Measurements from ENCODE around the gene BTBD9. TPM values are rescaled to one million over a fixed set of nuclear protein-coding genes. Genes with fewer than 3 reads are reported as not detected.

Gene BTBD9
- 3.6 TPM for polyA plus RNA-seq (2012; ENCODE audit: missing spikeins)

- TF ChIP-seq POLR2AphosphoS5 (IDR thresholded peaks at IDR 0.05; ENCODE audit: low read depth, low read length) (peak; percentile 45; the same call in 1 of the 2 replicates), POLR2A (IDR thresholded peaks at IDR 0.05; ENCODE audit: low read depth, low read length) (peak; percentile 72; the same call in 1 of the 2 replicates), TAF1 (IDR thresholded peaks at IDR 0.05; ENCODE audit: borderline replicate concordance, low read depth, low read length) (no peak)
- DNase-seq (ENCODE audit: insufficient read length) = peak; percentile 73
- peak; percentile 96 for FAIRE-seq
Measured at GRCh38 chr6:38639498-38640215, at the start of gene BTBD9. BTBD9 (minus strand) TSS chr6:38639929.

GRCh38 chr6:38688579-38689087 is 48.9 kb upstream of the BTBD9 start:
- FAIRE-seq (peak; percentile 48), DNase-seq (ENCODE audit: insufficient read length) (no peak)
- TF ChIP-seq POLR2A (IDR thresholded peaks at IDR 0.05; ENCODE audit: low read depth, low read length) (no peak), POLR2AphosphoS5 (IDR thresholded peaks at IDR 0.05; ENCODE audit: low read depth, low read length) (no peak), TAF1 (IDR thresholded peaks at IDR 0.05; ENCODE audit: borderline replicate concordance, low read depth, low read length) (no peak)

GRCh38 chr6:38687549-38687948 is 47.8 kb upstream of the BTBD9 start:
- TF ChIP-seq POLR2A (IDR thresholded peaks at IDR 0.05; ENCODE audit: low read depth, low read length) (no peak), TAF1 (IDR thresholded peaks at IDR 0.05; ENCODE audit: borderline replicate concordance, low read depth, low read length) (no peak), POLR2AphosphoS5 (IDR thresholded peaks at IDR 0.05; ENCODE audit: low read depth, low read length) (no peak)
- DNase-seq (ENCODE audit: insufficient read length) (no peak), FAIRE-seq (no peak)

- TF ChIP-seq POLR2A (IDR thresholded peaks at IDR 0.05; ENCODE audit: low read depth, low read length) = no peak
- no peak for TF ChIP-seq POLR2AphosphoS5 (IDR thresholded peaks at IDR 0.05; ENCODE audit: low read depth, low read length)
- TF ChIP-seq TAF1 (IDR thresholded peaks at IDR 0.05; ENCODE audit: borderline replicate concordance, low read depth, low read length) = no peak
- FAIRE-seq (no peak), DNase-seq (ENCODE audit: insufficient read length) (no peak)
Measured at GRCh38 chr6:38687043-38687353, 47.3 kb upstream of the BTBD9 start.

GRCh38 chr6:38686270-38687042 is 46.7 kb upstream of the BTBD9 start:
- no peak for FAIRE-seq
- no peak for DNase-seq (ENCODE audit: insufficient read length)
- TF ChIP-seq POLR2AphosphoS5 (IDR thresholded peaks at IDR 0.05; ENCODE audit: low read depth, low read length) = no peak

GRCh38 chr6:38684904-38685303 is 45.2 kb upstream of the BTBD9 start:
- TF ChIP-seq TAF1 (IDR thresholded peaks at IDR 0.05; ENCODE audit: borderline replicate concordance, low read depth, low read length) (no peak), POLR2AphosphoS5 (IDR thresholded peaks at IDR 0.05; ENCODE audit: low read depth, low read length) (no peak), POLR2A (IDR thresholded peaks at IDR 0.05; ENCODE audit: low read depth, low read length) (no peak)
- FAIRE-seq = no peak
- DNase-seq (ENCODE audit: insufficient read length) = no peak

GRCh38 chr6:38684237-38684636 is 44.5 kb upstream of the BTBD9 start:
- DNase-seq (ENCODE audit: insufficient read length) (no peak), FAIRE-seq (no peak)
- TF ChIP-seq TAF1 (IDR thresholded peaks at IDR 0.05; ENCODE audit: borderline replicate concordance, low read depth, low read length) (no peak), POLR2A (IDR thresholded peaks at IDR 0.05; ENCODE audit: low read depth, low read length) (no peak), POLR2AphosphoS5 (IDR thresholded peaks at IDR 0.05; ENCODE audit: low read depth, low read length) (no peak)

GRCh38 chr6:38681850-38682249 is 42.1 kb upstream of the BTBD9 start:
- FAIRE-seq (no peak), DNase-seq (ENCODE audit: insufficient read length) (no peak)
- TF ChIP-seq TAF1 (IDR thresholded peaks at IDR 0.05; ENCODE audit: borderline replicate concordance, low read depth, low read length) (no peak), POLR2AphosphoS5 (IDR thresholded peaks at IDR 0.05; ENCODE audit: low read depth, low read length) (no peak), POLR2A (IDR thresholded peaks at IDR 0.05; ENCODE audit: low read depth, low read length) (no peak)

- no peak for TF ChIP-seq POLR2AphosphoS5 (IDR thresholded peaks at IDR 0.05; ENCODE audit: low read depth, low read length)
- no peak for TF ChIP-seq TAF1 (IDR thresholded peaks at IDR 0.05; ENCODE audit: borderline replicate concordance, low read depth, low read length)
- TF ChIP-seq POLR2A (IDR thresholded peaks at IDR 0.05; ENCODE audit: low read depth, low read length) = no peak
- no peak for DNase-seq (ENCODE audit: insufficient read length)
- no peak for FAIRE-seq
Measured at GRCh38 chr6:38679668-38680067, 39.9 kb upstream of the BTBD9 start.

- TF ChIP-seq TAF1 (IDR thresholded peaks at IDR 0.05; ENCODE audit: borderline replicate concordance, low read depth, low read length) = no peak
- no peak for TF ChIP-seq POLR2AphosphoS5 (IDR thresholded peaks at IDR 0.05; ENCODE audit: low read depth, low read length)
- TF ChIP-seq POLR2A (IDR thresholded peaks at IDR 0.05; ENCODE audit: low read depth, low read length) = no peak
- DNase-seq (ENCODE audit: insufficient read length) (no peak), FAIRE-seq (no peak)
Measured at GRCh38 chr6:38678178-38678760, 38.5 kb upstream of the BTBD9 start.

GRCh38 chr6:38676974-38677544 is 37.3 kb upstream of the BTBD9 start:
- DNase-seq (ENCODE audit: insufficient read length) = no peak
- TF ChIP-seq TAF1 (IDR thresholded peaks at IDR 0.05; ENCODE audit: borderline replicate concordance, low read depth, low read length) (no peak), POLR2A (IDR thresholded peaks at IDR 0.05; ENCODE audit: low read depth, low read length) (no peak), POLR2AphosphoS5 (IDR thresholded peaks at IDR 0.05; ENCODE audit: low read depth, low read length) (no peak)
- peak; percentile 56 for FAIRE-seq
